HG03097 (cell line): ENCODE data around the gene NLN.
"Not testable (repeated sequence)": the region's sequence is repeated elsewhere in the genome, so short reads cannot be mapped to it uniquely, and the experiment has no call there.

Experiments
- ATAC-seq: cut with Tn5 transposase; IDR thresholded peaks from one replicate; pipeline ENCODE4 v1.9.1; 2021; ENCODE audit not compliant: unreplicated experiment, low FRiP score

NLN gene

DNA sequence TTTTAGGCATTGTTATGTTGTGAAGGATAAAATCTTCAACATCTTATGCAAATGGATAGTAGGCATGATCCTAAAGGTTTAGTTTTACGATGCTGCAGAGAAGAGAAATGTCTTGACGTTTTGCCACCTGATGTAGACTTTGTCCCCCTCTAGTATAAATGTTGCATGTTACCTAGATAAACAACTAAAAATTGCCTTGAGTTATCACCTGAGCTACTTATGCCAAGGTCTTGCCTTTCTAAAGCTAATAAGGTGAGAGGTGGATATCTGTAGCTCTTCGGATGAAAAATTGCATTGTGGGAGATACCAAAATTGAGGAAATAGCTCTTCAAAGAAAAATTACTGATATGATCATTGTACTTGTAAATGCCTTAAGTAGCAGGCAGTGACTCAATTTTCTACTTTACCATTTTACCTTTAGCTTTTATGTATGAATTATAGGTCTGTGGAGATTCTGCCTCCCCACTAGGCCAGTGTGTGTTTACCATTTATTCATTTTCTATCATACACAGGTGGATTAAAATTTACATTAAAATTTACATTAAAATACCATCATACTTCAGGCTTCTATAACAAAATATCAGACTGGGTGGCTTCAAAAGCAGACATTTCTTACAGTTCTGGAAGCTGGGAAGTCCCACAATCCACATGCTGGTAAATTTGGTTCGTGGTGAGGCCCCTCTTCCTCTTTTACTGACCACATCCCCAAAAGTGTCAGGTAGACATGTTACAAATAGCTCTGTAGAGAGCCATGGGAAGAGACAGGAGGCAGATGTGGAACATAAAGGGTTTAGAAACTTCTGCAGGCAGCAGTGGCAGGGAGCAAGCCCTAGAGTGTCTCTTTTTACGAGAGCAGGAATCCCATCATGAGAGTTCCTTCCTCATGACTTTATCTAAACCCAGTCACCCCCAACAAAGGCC lies 103.7 kb downstream of the NLN start:
- peak; percentile 49 for ATAC-seq

DNA sequence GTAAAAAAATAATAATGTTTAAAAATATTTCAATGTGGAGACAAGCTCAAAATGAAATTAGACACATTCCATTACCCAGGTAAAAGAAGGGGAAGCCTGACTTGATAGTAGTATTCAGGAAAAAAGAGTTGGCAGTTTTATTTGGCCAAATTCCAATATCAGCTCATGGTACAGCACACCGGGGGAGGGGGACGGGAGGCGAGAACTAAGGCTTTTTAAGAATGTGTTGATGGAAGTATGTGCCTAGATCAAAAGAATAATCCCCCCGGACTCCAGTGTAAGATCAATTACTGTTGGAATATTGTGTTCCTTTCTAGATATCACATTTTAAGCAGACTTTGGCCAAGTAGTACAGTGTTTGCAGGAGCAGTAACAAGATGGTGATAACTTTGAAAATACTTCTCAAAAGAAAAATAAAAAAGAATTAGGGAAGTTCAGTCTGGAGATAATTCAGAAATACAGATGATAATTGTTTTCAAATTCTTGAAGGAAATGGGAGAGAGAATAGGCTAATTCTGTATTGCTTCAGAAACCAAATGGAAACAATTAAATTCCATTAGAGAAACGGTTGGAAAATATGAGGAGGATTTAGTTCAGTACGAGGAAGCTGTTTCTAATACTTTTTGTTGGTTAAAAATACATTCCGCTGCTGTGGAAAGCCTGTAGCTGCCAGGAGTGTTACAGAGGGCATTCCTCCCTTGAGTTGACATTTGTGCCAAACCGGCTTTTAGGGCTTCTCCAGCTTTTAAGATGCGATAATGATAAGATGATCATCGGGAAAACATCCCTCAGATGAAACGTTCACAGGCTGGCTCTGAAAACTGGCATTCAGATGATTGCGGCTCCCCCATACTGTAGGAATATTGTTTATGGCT lies 106.3 kb downstream of the NLN start:
- no peak for ATAC-seq

DNA sequence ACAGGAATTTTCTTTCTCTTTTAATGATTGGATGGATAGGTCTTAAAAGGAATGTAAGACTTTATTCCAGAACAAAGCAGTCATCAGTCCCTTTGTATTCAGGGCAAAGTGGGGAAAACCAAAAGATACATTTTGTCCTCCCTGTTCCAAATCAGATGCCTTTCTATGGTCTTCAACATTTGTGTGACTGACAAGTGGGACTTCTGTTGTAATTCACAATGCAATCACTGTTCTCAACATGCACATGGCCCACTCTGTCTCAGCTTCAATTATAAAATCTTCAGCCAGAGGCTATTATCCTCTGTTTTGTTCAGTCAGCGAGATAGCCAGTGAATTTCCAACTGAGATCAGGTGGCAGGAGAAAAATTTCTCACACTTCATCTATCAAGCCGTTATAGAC lies 108.9 kb downstream of the NLN start:
- ATAC-seq = no peak

DNA sequence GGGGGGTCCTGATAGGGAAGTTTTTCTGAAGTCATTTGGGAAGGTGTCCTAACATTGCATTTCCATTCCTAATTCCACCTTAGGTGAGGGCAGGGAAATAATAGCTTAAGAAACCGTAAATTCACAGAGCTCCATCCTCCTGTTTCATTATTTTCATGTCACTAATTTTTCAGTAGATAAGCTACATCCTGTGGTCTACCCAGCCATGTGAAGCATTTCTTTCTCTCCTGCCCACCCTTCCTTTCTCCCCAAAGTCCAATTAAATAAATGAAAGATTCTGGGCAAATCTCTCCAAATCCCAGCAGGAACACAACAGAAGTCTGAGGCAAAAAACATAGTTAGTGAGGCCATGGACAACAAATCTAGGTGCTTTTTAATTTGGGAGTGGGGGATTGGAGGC lies 109.3 kb downstream of the NLN start:
- no peak for ATAC-seq

DNA sequence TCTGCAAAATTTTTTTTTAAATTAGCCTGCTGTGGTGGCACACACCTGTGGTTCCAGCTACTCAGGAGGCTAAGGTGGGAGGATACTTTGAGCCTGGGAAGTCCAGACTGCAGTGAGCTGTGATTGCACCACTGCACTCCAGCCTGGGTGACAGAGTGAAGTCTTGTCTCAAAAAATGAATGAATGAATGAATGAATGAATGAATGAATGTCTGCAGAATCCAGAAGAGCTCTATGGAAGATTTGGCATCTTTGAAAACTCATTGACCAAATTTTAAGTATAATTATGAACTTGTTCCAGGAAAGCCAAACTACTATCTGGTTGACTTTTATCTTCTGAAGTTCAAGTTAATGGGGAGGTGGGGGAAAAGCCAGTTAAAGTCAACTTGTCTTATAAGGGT lies 110.1 kb downstream of the NLN start:
- no peak for ATAC-seq

DNA sequence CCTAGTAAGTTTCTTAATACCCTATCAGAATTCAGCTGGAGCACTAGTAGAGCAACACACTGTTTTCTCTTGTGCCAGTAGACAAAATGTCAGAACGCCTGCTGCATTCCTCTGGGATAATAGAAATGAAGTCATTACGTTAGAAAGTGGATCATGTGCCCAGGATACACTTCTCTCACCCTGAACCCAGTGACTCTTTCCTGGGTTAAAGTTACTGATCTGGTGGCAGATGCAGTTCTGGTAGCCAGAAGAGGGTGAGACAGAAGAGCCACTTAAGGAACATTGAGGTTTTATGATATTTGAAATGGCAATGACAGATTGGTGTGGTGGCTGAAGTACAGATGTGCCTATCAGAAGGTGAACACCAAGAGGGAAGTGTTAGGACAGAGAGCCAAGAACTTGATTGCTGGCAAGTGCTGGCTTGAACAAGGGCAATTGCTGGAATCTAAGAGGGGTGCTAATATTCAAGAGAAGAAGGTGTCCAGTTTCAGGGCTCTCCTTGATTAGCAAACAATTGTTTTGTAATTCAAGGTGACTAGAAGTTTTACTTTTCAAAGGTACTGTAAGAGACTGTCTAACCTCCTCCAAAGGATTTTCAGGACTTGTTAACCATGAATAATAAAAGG lies 110.7 kb downstream of the NLN start:
- ATAC-seq = no peak

DNA sequence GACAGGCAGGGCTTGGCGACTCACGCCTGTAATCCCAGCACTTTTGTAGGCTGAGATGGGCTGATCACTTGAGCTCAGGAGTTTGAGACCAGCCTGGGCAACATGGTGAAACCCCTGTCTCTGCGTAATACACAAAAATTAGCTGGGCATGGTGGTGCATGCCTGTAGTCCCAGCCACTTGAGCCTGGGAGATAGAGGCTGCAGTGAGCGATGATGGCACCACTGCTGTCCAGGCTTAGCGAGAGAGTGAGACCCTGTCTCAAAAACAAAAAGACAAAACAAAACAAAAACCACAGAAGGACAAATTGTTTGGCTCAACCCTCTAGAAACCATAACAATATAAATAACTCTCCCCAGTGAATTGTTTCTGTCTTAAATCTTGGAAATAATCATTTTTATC lies 111.8 kb downstream of the NLN start:
- ATAC-seq = no peak

DNA sequence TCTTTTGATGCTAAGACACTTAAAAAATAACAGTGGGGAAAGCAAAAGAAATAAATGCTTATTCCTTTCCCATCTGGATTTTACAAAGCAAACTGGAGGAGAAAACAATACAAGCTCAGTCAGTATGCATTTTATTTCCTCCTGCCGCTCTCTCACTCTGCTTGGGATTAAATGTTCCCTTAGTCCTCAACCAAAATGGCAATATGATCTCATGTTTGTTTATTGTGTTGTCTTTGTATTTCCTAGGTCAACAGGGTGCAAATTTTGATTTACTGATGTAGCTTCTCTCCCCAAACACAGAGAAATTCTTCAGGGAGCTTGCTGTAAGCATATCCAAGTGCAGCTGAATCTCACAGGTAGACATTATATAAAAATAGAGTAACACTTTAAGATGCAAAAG lies 112.3 kb downstream of the NLN start:
- ATAC-seq = no peak

DNA sequence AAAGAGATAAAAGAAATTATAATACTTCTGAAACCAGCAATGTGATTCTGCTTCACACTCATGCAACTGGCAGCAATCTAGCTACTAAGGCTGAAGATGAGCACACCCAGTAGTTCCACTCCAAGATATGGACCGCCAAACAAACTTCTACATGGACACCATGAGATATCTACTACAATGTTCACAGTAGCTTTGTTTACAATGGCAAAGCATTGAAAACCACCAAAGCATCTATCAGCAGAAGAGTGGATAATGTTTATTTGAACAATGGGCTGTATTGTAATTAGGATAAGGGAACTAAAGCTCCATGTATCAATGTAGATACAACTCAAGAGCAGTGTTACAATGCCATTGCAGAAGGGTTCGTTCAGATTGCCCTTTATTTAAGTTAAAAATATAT lies 113.2 kb downstream of the NLN start:
- ATAC-seq = no peak

DNA sequence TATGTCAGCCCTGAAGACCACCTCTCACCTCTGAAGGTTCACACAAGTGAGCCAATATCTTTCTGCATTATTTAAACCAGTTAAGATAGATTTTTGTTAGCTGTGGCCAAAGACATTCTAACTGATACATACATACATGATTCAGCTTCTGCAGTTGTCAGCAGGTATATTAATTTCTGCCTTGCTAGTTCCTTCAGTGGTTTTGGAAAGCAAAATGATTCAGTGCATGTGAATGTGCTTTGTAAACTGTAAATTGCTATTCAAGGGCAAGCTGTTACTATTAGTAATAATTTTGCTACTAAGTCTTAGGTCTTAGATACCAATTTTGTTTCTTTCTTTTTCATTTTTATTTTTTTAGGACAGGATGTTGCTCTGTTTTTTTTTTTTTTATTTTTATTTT lies 115.1 kb downstream of the NLN start:
- ATAC-seq = no peak

DNA sequence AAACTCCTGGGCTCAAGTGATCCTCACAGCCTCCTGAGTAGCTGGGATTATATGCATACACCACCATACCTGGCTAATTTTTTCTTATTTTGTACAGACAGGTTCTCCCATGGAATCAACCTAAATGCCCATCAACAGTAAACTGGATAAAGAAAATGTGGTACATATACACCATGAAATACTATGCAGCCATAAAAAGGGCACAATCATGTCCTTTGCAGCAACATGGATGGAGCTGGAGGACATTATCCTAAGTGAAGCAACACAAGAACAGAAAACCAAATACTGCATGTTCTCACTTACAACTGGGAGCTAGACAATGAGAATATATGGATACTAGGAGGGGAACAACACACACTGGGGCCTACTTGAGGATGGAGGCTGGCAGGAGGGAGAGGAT lies 117.2 kb downstream of the NLN start:
- ATAC-seq = not testable (repeated sequence)

DNA sequence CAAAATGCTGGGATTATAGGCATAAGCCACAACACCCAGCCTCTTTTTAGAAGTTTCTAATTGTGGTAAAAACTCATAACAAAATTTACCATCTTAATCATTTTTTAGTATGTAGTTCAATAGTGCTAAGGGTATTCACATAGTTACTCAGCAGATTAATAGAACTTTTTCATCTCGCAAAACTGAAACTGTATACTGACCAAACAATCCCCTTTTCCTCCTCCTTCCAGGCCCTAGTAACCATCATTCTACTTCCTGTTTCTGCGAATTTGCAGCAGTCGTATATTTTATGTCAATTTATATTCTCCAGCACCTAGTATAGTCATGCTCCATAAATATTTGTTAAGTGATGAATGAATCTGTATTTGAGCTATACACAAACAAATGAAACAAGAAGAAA lies 118.1 kb downstream of the NLN start:
- ATAC-seq = no peak

DNA sequence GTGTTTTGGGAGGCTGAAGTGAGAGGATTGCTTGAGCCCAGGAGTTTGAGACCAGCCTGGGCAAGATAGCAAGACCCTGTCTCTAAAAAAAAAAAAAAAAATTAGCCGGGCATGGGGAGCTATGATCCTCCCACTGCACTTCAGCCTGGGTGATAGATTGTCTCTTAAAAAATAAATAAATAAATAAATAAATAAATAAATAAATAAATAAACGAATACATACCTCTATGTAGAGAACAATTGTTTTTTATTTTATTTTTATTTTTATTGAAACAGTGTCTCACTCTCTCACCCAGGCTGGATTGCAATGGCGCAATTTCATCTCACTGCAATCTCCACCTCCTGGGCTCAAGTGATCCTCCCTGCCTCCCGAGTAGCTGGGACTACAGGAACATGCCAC lies 122.8 kb downstream of the NLN start:
- not testable (repeated sequence) for ATAC-seq

DNA sequence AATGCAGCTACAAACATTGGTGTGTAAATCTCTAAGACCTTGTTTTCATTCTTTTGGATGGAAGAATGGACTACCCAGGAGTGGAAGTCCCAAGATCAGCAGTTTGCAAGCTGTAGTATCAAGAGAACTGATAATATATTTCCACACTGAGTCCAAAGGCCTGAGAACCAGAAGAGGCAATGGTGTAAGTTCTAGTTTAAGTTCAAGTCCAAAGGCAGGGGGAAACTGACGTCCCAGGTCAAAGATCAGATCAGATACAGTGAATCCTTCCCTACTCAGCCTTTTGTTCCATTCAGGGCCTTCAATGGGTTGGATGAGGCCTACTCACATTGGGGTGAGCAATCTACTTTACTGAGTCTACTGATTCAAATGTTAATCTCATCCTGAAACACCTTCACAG lies 124.1 kb downstream of the NLN start:
- ATAC-seq = no peak

DNA sequence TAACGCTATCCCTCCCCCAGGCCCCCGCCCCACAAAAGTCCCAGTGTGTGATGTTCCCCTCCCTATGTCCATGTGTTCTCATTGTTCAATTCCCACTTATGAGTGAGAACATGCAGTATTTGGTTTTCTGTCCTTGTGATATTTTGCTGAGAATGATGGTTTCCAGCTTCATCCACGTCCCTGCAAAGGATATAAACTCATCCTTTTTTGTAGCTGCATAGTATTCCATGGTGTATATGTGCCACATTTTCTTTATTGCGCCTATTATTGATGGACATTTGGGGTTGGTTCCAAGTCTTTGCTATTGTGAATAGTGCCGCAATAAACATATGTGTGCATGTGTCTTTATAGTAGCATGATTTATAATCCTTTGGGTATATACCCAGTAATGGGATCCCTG lies 125.0 kb downstream of the NLN start:
- ATAC-seq = not testable (repeated sequence)

DNA sequence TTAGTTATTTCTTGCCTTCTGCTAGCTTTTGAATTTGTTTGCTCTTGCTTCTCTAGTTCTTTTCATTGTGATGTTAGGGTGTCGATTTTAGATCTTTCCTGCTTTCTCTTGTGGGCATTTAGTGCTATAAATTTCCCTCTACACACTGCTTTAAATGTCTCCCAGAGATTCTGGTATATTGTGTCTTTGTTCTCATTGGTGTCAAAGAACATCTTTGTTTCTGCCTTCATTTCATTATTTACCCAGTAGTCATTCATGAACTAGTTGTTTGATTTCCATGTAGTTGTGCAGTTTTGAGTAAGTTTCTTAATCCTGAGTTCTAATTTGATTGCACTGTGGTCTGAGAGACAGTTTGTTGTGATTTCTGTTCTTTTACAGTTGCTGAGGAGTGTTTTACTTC lies 127.9 kb downstream of the NLN start:
- ATAC-seq = not testable (repeated sequence)

DNA sequence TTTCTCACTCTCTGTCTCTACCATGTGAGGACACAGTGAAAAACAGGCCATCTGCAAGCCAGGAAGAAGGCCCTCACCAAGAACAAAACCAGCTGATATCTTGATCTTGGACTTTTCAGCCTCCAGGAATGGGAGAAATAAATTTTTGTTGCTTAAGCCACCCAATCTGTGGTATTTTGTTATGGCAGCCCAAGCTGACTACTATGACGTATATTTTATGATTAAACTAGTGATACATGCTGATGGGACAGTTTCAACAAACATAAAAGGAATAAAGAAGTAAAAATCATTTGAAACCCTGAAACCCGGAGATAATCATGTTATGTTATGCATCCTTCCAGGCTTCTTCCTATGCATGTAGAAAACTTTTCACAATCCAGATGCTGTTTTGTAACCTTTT lies 132.9 kb downstream of the NLN start:
- ATAC-seq = no peak

DNA sequence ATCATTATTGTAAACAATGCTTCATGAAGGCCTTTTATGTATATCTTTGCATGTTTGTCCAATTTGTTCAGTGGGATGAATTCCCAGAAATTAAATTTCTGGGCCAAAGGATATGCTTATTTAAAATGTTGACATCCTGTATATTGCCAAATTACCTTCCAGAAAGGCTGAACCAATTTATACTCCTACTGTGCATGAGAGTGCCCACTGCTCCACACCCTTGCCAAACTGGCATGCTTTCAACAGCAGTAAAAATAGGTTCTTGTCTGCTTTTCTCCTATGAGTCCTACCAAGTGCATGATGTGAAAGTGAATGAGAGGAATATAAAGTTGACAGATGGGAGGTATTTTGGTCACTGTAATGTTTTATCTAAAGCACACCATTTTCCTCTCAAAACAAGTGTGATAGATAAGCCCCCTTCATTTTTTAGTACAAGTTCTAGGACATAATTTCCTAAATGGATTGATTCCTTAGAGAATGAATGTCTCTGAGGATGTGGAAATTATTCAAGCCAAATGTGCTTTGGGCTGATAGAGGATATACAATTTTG lies 133.8 kb downstream of the NLN start:
- ATAC-seq = no peak

DNA sequence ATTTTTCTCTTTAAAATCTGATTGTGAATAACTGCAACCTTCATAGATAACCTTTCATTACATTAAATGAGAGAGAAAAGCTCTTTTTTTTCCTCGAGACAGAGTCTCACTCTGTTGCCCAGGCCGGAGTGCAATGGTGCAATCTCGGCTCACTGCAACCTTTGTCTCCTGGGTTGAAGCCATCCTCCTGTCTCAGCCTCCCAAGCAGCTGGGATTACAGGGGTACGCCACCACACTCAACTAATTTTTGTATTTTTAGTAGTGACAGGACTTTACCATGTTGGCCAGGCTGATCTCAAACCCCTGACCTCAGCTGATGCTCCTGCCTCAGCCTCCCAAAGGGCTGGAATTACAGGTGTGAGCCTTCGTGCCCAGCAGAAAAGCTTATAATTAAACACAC lies 134.5 kb downstream of the NLN start:
- ATAC-seq = no peak

DNA sequence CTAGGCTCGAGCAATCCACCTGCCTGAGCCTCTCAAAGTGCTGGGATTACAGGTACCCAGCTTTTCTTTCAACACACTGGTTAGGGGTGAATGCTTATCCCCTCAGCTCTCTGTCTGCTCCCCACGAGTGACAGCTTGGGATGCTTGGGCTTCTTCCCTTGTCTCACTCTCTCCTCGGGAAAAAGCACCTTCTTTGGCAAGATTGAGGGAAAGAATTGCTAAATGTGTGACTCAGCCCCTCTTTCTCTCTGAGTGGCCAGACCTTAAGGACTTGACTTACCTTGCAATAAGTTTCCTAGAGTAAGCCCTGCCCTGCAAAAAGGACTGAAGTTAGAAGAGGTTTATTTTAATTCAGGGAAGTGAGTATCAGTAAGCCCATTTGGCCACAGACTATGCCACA lies 136.3 kb downstream of the NLN start:
- ATAC-seq = no peak

DNA sequence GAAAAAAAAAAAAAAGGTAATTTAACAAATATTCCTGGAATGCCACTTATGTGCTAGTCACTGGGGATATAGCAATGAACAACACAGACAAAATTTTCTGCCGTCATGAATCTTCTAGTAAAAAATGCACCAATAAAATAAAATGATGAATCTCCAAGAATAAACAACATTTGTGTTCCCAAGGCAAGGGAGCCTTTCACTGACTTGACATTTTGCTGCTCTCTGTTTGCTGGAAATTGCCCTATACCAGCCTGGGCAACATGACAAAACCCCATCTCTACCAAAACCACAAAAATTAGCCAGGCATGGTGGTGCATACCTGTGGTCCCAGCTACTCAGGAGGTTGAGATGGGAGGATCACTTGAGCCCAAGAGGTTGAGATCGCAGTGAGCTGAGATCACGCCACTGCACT lies 139.8 kb downstream of the NLN start:
- no peak for ATAC-seq
